ENCODE measurements around the gene XIRP2.

XIRP2 gene

GRCh38 chr2:167122389-167122788 is 234.1 kb downstream of the XIRP2 start:
- Mint-ChIP-seq H3K4me1 (no peaks in the 10 kb centered on the region), H3K27me3 (no peaks in the 10 kb centered on the region), H3K4me3 (no peak overlapping the region), H3K27ac (no peak overlapping the region), H3K9me3 (no peaks in the 10 kb centered on the region), H3K36me3 (no peaks in the 10 kb centered on the region)
- CTCF ChIA-PET: no interaction called here
- DNase-seq: no peak

GRCh38 chr2:167126165-167126564 is 237.9 kb downstream of the XIRP2 start:
- DNase-seq: no peak
- Mint-ChIP-seq H3K4me1 (no peaks in the 10 kb centered on the region), H3K27me3 (no peaks in the 10 kb centered on the region), H3K4me3 (no peak overlapping the region), H3K27ac (no peak overlapping the region), H3K9me3 (no peaks in the 10 kb centered on the region), H3K36me3 (no peaks in the 10 kb centered on the region)
- CTCF ChIA-PET: no interaction called here

- Mint-ChIP-seq H3K4me3 (no peak overlapping the region), H3K27me3 (no peaks in the 10 kb centered on the region), H3K9me3 (no peaks in the 10 kb centered on the region), H3K4me1 (no peaks in the 10 kb centered on the region), H3K36me3 (no peaks in the 10 kb centered on the region), H3K27ac (no peak overlapping the region)
- CTCF ChIA-PET: no interaction called here
- no peak for DNase-seq
Observed at GRCh38 chr2:167127135-167127534, 238.9 kb downstream of the XIRP2 start.

GRCh38 chr2:167128130-167128529 is 239.8 kb downstream of the XIRP2 start:
- Mint-ChIP-seq H3K27ac (no peak overlapping the region), H3K27me3 (no peaks in the 10 kb centered on the region), H3K36me3 (no peaks in the 10 kb centered on the region), H3K9me3 (no peaks in the 10 kb centered on the region), H3K4me1 (no peaks in the 10 kb centered on the region), H3K4me3 (no peak overlapping the region)
- no peak for DNase-seq
- CTCF ChIA-PET: no interaction called here

- Mint-ChIP-seq H3K9me3 (no peaks in the 10 kb centered on the region), H3K36me3 (no peaks in the 10 kb centered on the region), H3K4me3 (no peak overlapping the region), H3K4me1 (no peaks in the 10 kb centered on the region), H3K27me3 (no peaks in the 10 kb centered on the region), H3K27ac (no peak overlapping the region)
- no peak for DNase-seq
- CTCF ChIA-PET: no interaction called here
Observed at GRCh38 chr2:167132066-167132465, 243.8 kb downstream of the XIRP2 start.

- H3K9me3 Mint-ChIP-seq: no peaks in the 10 kb centered on the region
- no peaks in the 10 kb centered on the region for H3K4me1 Mint-ChIP-seq
- no peak overlapping the region for H3K4me3 Mint-ChIP-seq
- H3K27me3 Mint-ChIP-seq: no peaks in the 10 kb centered on the region
- CTCF ChIA-PET: interaction anchor here (0.9 kb wide), 1 partner anchor 79 kb away, joined by 3 read pairs; no protein-coding TSS in a partner anchor
- DNase-seq: no peak
- no peaks in the 10 kb centered on the region for H3K36me3 Mint-ChIP-seq
- H3K27ac Mint-ChIP-seq: no peak overlapping the region
Observed at GRCh38 chr2:167132906-167133555, 244.8 kb downstream of the XIRP2 start.

GRCh38 chr2:167133614-167134013 is 245.3 kb downstream of the XIRP2 start:
- Mint-ChIP-seq H3K4me1 (no peaks in the 10 kb centered on the region), H3K4me3 (no peak overlapping the region), H3K27me3 (no peaks in the 10 kb centered on the region), H3K36me3 (no peaks in the 10 kb centered on the region), H3K27ac (no peak overlapping the region), H3K9me3 (no peaks in the 10 kb centered on the region)
- DNase-seq: no peak
- CTCF ChIA-PET: no interaction called here

GRCh38 chr2:167134381-167135072 is 246.2 kb downstream of the XIRP2 start:
- Mint-ChIP-seq H3K9me3 (no peaks in the 10 kb centered on the region), H3K36me3 (no peaks in the 10 kb centered on the region), H3K27ac (no peak overlapping the region), H3K27me3 (no peaks in the 10 kb centered on the region), H3K4me1 (no peaks in the 10 kb centered on the region), H3K4me3 (no peak overlapping the region)
- DNase-seq: no peak
- CTCF ChIA-PET: no interaction called here

- Mint-ChIP-seq H3K4me1 (no peaks in the 10 kb centered on the region), H3K4me3 (no peak overlapping the region), H3K27me3 (no peaks in the 10 kb centered on the region), H3K36me3 (no peaks in the 10 kb centered on the region), H3K9me3 (no peaks in the 10 kb centered on the region), H3K27ac (no peak overlapping the region)
- CTCF ChIA-PET: no interaction called here
- no peak for DNase-seq
Observed at GRCh38 chr2:167135706-167136105, 247.4 kb downstream of the XIRP2 start.

GRCh38 chr2:167136879-167137596 is 248.8 kb downstream of the XIRP2 start:
- Mint-ChIP-seq H3K27ac (no peak overlapping the region), H3K9me3 (no peaks in the 10 kb centered on the region)
- CTCF ChIA-PET: no interaction called here

GRCh38 chr2:167140330-167140729 is 252.1 kb downstream of the XIRP2 start:
- H3K9me3 Mint-ChIP-seq: no peaks in the 10 kb centered on the region
- no peaks in the 10 kb centered on the region for H3K4me1 Mint-ChIP-seq
- no peaks in the 10 kb centered on the region for H3K27me3 Mint-ChIP-seq
- CTCF ChIA-PET: no interaction called here
- DNase-seq: no peak
- H3K36me3 Mint-ChIP-seq: no peaks in the 10 kb centered on the region
- no peak overlapping the region for H3K27ac Mint-ChIP-seq
- no peak overlapping the region for H3K4me3 Mint-ChIP-seq

More at GRCh38 chr2:167136879-167137596, 248.8 kb downstream of the XIRP2 start:
- Mint-ChIP-seq H3K27me3 (no peaks in the 10 kb centered on the region), H3K4me1 (no peaks in the 10 kb centered on the region), H3K4me3 (no peak overlapping the region), H3K36me3 (no peaks in the 10 kb centered on the region)
- DNase-seq: no peak

- Mint-ChIP-seq H3K27me3 (no peaks in the 10 kb centered on the region), H3K4me1 (no peaks in the 10 kb centered on the region), H3K9me3 (no peaks in the 10 kb centered on the region), H3K4me3 (no peak overlapping the region), H3K36me3 (no peaks in the 10 kb centered on the region), H3K27ac (no peak overlapping the region)
- DNase-seq: no peak
- CTCF ChIA-PET: no interaction called here
Observed at GRCh38 chr2:167140767-167141166, 252.5 kb downstream of the XIRP2 start.

GRCh38 chr2:167142554-167142953 is 254.3 kb downstream of the XIRP2 start:
- Mint-ChIP-seq H3K4me1 (no peaks in the 10 kb centered on the region), H3K9me3 (no peaks in the 10 kb centered on the region), H3K36me3 (no peaks in the 10 kb centered on the region), H3K4me3 (no peak overlapping the region), H3K27ac (no peak overlapping the region), H3K27me3 (no peaks in the 10 kb centered on the region)
- CTCF ChIA-PET: no interaction called here
- no peak for DNase-seq

- Mint-ChIP-seq H3K9me3 (no peaks in the 10 kb centered on the region), H3K4me1 (no peaks in the 10 kb centered on the region), H3K36me3 (no peaks in the 10 kb centered on the region), H3K27me3 (no peaks in the 10 kb centered on the region), H3K27ac (no peak overlapping the region), H3K4me3 (no peak overlapping the region)
- no peak for DNase-seq
- CTCF ChIA-PET: no interaction called here
Observed at GRCh38 chr2:167144179-167144898, 256.1 kb downstream of the XIRP2 start.

Data from activated naive CD4-positive, alpha-beta T cell treated with anti-CD3 and anti-CD28 coated beads, Interleukin-2, amount 10 ng/mL, durations not matched to agents 7 days and 5 days (primary cell).